Stimulated activated CD4-positive, alpha-beta T cell treated with anti-CD3 and anti-CD28 coated beads, Interleukin-12 subunit alpha, Interleukin-12 subunit beta, amount 100 ng/mL, for 48 hours (primary cell): ENCODE data around the gene FBLN1.
"Not testable (repeated sequence)": the region's sequence is repeated elsewhere in the genome, so short reads cannot be mapped to it uniquely, and the experiment has no call there.

Source experiments
- DNase-seq, 3 donors: peaks; one replicate each; pipeline ENCODE4 v3.0.0-alpha.2; 2020; ENCODE audit warnings: low read depth in 2 of 3, low spot score in 1 of 3

FBLN1 gene

DNA sequence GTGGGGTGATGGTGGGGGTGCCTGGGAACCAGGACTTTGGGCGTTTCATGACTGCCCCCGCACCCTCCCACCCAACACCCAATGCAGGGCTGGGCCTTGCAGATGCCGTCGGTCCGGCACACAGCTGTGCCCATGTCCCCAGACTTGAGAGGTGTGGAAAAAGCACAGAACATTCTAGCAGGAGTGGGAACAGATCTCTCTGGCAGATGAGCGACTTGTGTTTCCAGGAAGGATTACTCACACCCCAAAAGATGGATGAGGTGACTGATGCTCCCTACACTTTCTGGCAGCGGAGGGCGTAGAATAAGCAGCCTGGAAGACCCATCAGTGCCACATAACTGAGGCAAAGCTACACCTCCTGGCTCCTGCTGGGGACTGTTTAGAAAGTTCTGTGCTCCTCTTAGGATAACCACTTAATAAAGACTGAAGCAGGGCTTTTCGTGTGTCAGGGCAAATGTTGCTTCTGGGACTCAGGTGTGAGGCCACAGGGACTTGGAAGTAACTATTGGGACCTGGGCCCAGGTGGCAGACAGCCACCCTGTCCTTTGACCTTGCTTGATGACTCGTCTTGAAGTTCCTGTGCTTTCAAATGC lies 24.2 kb downstream of the FBLN1 start:
- DNase-seq, result no peak

DNA sequence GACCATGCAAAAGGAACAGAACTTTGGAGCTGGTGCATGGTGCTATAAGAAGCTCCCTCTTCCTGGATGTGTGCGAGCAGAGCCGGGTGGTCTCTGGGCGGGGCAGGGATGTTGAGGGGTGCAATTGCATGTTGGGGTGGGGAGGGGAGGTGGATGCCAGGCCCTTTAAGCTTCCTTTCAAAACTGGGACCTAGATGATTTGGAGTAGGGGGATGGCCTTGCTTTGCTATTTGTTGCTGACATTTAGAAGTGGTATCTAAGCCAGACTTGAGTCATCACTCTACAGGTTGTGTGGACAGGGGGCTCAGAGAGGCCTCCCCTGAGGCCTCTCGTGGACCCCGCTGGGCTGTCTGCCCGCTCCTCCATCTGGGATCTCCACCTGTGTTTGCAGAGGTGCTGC lies 24.8 kb downstream of the FBLN1 start:
- no peak for DNase-seq

DNA sequence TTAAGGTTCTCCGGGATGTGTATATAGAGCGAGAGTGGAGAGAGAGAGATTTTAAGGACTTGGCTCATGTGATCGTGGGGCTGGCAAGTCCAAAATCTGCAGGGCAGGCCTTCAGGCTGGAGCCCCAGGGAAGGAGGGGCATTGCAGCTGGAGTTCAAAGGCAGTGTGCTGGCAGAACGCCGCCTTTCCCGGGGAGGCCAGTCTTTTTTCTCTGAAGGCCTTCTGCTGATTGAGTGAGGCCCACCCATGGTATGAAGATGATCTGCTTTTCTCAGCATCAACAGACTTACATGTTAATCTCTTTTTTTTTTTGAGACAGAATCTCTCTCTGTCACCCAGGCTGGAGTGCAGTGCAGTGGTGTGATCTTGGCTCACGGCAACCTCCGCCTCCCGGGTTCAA lies 25.4 kb downstream of the FBLN1 start:
- DNase-seq, result no peak

DNA sequence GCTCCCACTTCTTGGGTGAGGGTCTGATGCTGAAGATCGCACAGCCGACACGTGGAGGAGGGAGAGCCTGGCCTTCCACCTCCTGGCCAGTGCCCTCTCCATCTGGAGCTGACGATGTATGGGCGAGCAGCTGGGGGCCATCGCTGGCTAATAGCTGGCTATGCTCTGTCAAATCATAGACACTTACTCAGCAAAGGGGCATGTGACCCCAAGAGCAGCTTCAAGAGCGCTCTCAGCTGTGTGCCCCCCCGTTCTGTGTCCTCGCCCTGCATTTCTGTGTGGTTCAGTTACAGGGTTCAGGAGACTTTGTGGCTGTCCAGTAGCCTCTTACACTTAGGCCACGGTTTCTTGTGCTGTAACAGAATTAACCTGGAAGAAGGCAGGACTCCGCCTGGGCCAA lies 26.4 kb downstream of the FBLN1 start:
- DNase-seq, result no peak

GRCh38 chr22:45529971-45530575 lies 27.4 kb downstream of the FBLN1 start:
- DNase-seq, result no peak

DNA sequence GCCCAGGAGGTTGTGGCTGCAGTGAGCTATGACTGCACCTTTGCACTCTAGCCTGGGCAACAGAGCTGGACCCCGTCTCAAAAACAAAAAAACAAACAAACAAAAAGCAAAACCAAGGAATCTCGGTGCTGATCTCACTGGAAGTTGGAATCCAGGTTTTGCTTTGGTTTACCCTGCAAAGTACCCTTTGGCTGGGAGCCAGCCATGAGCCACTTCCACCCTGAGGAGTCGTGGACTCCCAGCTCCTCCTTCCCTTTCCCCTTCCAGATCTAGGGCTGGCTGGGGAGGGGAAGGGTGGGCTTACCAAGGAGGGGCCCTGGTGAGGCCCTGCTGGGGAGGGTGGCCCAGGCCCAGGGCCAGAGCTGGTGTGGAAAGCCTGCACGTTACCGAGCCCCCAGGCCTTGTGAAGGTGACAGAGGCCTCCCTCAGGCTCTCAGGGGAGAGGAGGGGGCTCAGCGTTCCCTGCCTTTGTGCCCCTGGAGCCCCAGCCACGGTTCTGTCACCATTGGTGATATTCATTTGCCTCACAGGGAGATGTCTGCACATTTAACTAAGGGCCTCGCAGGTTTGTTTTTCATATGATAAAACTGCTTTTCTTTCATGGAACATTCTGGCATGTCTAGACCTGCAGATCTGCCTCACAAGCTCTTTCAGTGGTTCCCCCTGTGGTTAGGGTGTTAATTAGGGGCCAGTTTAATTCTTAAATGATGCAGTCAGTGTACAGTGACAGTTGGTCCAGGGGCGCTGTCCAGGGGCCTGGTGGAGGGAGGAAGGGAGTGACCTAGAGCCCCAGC lies 29.0 kb downstream of the FBLN1 start:
- no peak for DNase-seq

- no peak for DNase-seq
Observed at GRCh38 chr22:45532235-45532631, 29.6 kb downstream of the FBLN1 start.

DNA sequence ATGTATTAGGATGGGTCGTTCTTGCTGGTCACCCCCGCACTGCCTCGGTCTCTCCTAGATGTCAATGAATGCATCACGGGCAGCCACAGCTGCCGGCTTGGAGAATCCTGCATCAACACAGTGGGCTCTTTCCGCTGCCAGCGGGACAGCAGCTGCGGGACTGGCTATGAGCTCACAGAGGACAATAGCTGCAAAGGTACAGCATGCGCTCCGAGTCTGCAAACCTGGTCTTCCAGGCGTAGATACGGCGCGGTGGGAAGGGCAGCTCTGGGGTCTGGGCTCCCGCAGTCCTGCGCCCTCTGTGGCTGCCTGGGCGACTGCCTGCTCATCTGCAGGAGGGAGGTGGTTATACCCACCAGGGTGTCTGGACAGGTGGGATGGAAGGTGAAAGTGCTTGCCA lies 31.0 kb downstream of the FBLN1 start:
- DNase-seq, result no peak

- no peak for DNase-seq
Observed at GRCh38 chr22:45534339-45535192, 31.9 kb downstream of the FBLN1 start.

- no peak for DNase-seq
Observed at GRCh38 chr22:45535290-45535689, 32.6 kb downstream of the FBLN1 start.

DNA sequence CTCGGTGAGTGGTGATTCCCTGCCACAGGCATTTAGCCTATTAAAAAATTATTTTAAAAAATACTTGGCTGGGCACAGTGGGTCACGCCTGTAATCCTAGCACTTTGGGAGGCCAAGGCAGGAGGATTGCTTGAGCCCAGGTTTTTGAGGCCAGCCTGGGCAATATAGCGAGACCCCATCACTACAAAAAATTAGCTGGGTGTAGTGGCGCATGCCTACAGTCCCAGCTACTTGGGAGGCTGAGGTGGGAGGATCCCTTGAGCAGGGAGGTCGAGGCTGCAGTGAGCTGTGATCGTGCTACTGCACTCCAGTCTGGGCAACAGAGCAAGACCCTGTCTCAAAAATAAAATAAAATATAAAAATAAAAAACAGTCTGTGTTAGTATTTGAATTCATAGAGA lies 33.2 kb downstream of the FBLN1 start:
- not testable (repeated sequence) for DNase-seq

GRCh38 chr22:45537734-45538181 lies 35.1 kb downstream of the FBLN1 start:
- no peak for DNase-seq

DNA sequence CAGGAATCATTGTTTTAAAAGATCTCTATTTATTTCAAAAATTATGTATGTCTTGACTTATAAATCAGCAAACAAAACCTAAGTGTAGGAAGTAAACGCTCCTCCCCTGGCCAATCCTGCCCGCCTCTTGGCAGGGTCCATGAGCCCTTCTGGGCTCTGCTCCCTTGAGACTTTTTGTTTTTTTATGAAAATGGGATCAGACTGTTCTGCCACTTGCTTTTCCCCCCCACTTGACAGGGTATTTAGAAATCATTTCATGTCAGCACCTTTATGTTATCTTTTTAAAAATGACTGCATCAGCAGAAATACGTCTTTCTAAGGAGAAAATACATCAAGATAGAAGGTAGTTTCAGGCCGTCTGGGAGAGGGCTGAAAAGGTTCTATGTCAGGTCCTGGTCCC lies 35.6 kb downstream of the FBLN1 start:
- no peak for DNase-seq

DNA sequence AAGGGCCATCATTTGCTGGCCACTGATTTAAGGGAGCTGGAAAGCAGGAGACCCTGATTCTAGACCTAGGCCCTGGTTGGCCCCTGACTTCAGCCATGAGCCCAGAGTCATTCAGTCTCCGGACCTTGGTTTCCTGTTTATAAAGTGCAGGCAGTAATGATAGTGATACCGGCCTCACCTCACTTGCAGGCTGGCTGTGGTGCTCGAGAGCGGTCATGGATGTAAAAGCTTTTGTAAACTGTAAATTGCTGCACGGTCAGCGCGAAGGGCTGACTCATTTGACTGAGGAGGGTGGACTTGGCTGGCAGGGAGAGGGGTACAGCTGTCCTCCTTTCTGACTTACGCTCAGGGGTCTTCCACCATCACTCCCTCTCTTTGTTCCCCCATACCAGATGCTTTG lies 37.4 kb downstream of the FBLN1 start:
- DNase-seq, result no peak

GRCh38 chr22:45541382-45541979 lies 38.8 kb downstream of the FBLN1 start:
- no peak for DNase-seq

GRCh38 chr22:45542001-45542520 lies 39.4 kb downstream of the FBLN1 start:
- no peak for DNase-seq

DNA sequence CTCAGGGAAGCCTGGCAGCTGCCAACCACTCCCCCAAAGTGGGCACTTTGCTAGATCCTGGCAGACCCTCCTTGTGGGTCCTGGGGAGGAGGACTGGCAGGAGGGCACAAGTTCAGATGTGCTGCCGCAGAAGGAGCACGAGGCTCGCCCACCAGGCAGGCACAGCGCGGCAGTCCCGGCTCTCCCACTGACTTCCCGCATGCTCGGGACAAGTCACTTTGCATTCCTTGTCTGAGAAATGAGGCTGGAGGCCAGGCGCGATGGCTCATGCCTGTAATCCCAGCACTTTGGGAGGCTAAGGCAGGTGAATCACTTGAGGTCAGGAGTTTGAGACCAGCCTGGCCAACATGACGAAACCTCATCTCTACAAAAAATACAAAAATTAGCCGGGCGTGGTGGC lies 40.1 kb downstream of the FBLN1 start:
- DNase-seq, result not testable (repeated sequence)

GRCh38 chr22:45543243-45543642 lies 40.6 kb downstream of the FBLN1 start:
- no peak for DNase-seq

DNA sequence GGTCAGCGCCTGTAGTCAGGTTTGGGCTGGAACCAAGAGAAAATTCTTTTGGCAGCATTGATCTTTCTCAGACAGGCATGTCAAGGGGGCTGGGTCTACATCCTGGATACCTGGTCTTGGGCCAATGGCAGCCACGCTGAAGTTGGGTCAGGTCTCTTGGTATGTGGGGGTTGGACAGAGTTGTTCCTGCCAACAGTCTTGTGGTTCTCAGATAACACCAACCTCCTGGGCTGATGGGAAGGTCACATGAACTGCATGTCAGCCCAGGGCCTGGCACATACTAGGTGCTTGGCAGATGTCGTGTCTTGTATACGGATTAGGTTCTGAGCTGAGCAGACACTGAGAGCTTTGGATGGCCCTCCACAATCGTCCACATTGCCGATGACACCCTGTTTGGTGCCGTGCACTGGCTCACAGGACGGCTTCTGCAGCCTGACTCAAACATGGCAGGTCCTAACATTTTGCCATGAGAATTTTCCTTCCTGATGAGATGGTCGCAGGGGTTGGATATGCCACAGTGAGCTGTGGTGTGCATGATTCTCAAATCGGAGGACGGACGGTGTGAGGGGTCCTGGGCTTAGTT lies 42.0 kb downstream of the FBLN1 start:
- no peak for DNase-seq

DNA sequence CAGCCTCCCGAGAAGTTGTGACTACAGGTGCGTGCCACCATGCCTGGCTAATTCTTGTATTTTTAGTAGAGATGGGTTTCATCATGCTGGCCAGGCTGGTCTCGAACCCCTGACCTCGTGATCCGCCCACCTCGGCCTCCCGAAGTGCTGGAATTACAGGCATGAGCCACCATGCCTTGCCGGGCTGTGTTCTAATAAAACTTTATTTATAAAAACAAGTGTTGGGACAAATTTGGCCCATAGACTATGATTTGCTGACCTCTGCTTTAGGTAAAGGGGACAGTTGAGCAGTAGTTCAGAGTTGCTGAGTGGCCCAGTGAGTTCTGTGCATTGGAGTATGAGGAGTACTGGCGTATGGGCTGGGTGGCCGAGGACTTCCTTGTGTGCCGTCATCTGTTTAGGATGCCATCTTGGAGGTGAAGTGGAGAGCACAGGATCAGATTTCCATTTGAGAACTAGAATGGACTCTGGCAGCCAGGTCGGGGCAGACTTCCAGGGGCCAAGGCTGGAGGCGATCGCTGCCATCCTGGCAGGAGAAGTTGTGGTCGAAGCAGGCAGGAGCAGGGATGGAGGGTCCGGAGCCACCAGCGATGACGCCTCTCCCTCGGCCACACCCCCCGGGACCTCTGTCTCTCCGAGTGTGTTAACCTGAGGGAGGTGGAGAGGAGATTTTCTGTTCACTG lies 43.8 kb downstream of the FBLN1 start:
- no peak for DNase-seq
